ENCODE results near the gene PDE7B. TPM values are rescaled to one million over a fixed set of nuclear protein-coding genes. Genes with fewer than 3 reads are reported as not detected.

Gene PDE7B
- polyA plus RNA-seq, 1 of the 3 experiments (the other 2 are of a cell fraction) = 1.9 TPM

GRCh38 chr6:136093835-136094234 lies 242.3 kb downstream of the PDE7B start:
- H4K20me1 ChIP-seq (ENCODE audit: insufficient read depth) = no peaks in the 10 kb centered on the region
- H3K27me3 ChIP-seq (ENCODE audit: insufficient read depth) = no peaks in the 10 kb centered on the region
- H3F3A ChIP-seq (replicated peaks; ENCODE audit: insufficient read depth) = peaks cover 12% of the 10 kb centered on the region
- ChIA-PET POLR2A (no interaction called here), CTCF (no interaction called here)
- no peaks in the 10 kb centered on the region for H3K9me3 ChIP-seq
- H3K9ac ChIP-seq = no peak overlapping the region
- H3K27ac ChIP-seq (ENCODE audit: low read depth in 2 of 2, low read length in 1 of 2) = no peak overlapping the region
- H3K4me3 ChIP-seq (ENCODE audit: low read depth in 2 of 2, low read length in 1 of 2) = no peak overlapping the region
- no peak overlapping the region for H2AFZ ChIP-seq (ENCODE audit: low read depth)
- 75% methylated on average over 1 of the region's 1 CpG for whole genome bisulfite sequencing (ENCODE audit: low lambda C conversion rate)
- H3K79me2 ChIP-seq (ENCODE audit: insufficient read depth) = no peaks in the 10 kb centered on the region
- H3K4me2 ChIP-seq = no peak overlapping the region
- peaks cover 4 to 5% of the 10 kb centered on the region in 2 experiments; a peak in 3 of 4 replicates for H3K4me1 ChIP-seq (ENCODE audit: control insufficient read depth in 1 of 2, insufficient read depth in 2 of 2, low read depth in 1 of 2, low read length in 1 of 2)
- H3K36me3 ChIP-seq (replicated peaks in 1 of 2; ENCODE audit: control insufficient read depth in 1 of 2, insufficient read depth in 2 of 2, low read length in 1 of 2) = no peaks in the 10 kb centered on the region
- DNase-seq = no peak
- H3K9me2 ChIP-seq = no peaks in the 10 kb centered on the region
- TF ChIP-seq MAX (IDR thresholded peaks at IDR 0.05; ENCODE audit: low read depth) (no peak), USF2 (IDR thresholded peaks at IDR 0.05; ENCODE audit: borderline replicate concordance, low read depth, low read length) (no peak), TEAD4 (IDR thresholded peaks at IDR 0.05; ENCODE audit: borderline replicate concordance, insufficient read depth) (no peak), FOSL2 (IDR thresholded peaks at IDR 0.05; ENCODE audit: borderline replicate concordance, low read depth) (no peak), MEF2A (IDR thresholded peaks at IDR 0.05; ENCODE audit: borderline replicate concordance, low read depth) (no peak), MXI1 (IDR thresholded peaks at IDR 0.05; ENCODE audit: low read depth, low read length) (no peak), JUND (IDR thresholded peaks at IDR 0.05) (no peak), EP300 (IDR thresholded peaks at IDR 0.05; ENCODE audit: borderline replicate concordance in 1 of 2, low read depth in 1 of 2, low read length in 1 of 2) (no peak), TAF1 (IDR thresholded peaks at IDR 0.05; ENCODE audit: borderline replicate concordance, low read depth, low read length) (no peak), NFIC (IDR thresholded peaks at IDR 0.05; ENCODE audit: borderline replicate concordance) (no peak), TCF12 (IDR thresholded peaks at IDR 0.05) (no peak), RAD21 (IDR thresholded peaks at IDR 0.05; ENCODE audit: low read length) (no peak), ELF1 (IDR thresholded peaks at IDR 0.05) (no peak), REST (IDR thresholded peaks at IDR 0.05; ENCODE audit: low read depth, low read length) (no peak), GATA2 (CRISPR knock-in tag; IDR thresholded peaks at IDR 0.05) (no peak), FOXJ3 (CRISPR knock-in tag; IDR thresholded peaks at IDR 0.05) (no peak)

Measured in SK-N-SH (cell line).